ENCODE results near the gene SBK1. TPM values are rescaled to one million over a fixed set of nuclear protein-coding genes. Genes with fewer than 3 reads are reported as not detected.

SBK1 gene
- polyA plus RNA-seq, 1 donor, result 3.2 TPM

Other genes with a start within 250 kb of the SBK1 start
- 1.2 TPM for gene GSG1L, start 228.8 kb upstream of the SBK1 start, polyA plus RNA-seq
- 63.4 TPM for gene XPO6, start 80.6 kb upstream of the SBK1 start, polyA plus RNA-seq
- 1.8 TPM for gene NPIPB6, start 71.0 kb downstream of the SBK1 start, polyA plus RNA-seq
- gene EIF3CL, start 111.3 kb downstream of the SBK1 start, polyA plus RNA-seq, result 73.4 TPM
- gene NPIPB7, start 179.8 kb downstream of the SBK1 start, polyA plus RNA-seq, result 0.48 TPM
- 51.9 TPM for gene CLN3, start 199.5 kb downstream of the SBK1 start, polyA plus RNA-seq
- gene APOBR, start 202.1 kb downstream of the SBK1 start, polyA plus RNA-seq, result 8.2 TPM
- 0.21 TPM for gene IL27, start 214.3 kb downstream of the SBK1 start, polyA plus RNA-seq
- 16.0 TPM for gene NUPR1, start 246.4 kb downstream of the SBK1 start, polyA plus RNA-seq